Neural progenitor cell (in vitro differentiated cells): ENCODE results near the gene CDH12.
"Not testable (repeated sequence)": the region's sequence is repeated elsewhere in the genome, so short reads cannot be mapped to it uniquely, and the experiment has no call there.

Source experiments
- CTCF ChIP-seq: fragments of 200-600 bp; sonication (generic); IDR thresholded peaks from 2 replicates; pipeline ENCODE4 v1.5.1; 2017; ENCODE audit warnings: antibody characterized with exemption, mild to moderate bottlenecking
- EZH2phosphoT487 ChIP-seq: fragments of 200-600 bp; sonication (generic); IDR thresholded peaks from 2 replicates; pipeline ENCODE4 v1.6.1; 2017; ENCODE audit warnings: antibody characterized with exemption

DNA sequence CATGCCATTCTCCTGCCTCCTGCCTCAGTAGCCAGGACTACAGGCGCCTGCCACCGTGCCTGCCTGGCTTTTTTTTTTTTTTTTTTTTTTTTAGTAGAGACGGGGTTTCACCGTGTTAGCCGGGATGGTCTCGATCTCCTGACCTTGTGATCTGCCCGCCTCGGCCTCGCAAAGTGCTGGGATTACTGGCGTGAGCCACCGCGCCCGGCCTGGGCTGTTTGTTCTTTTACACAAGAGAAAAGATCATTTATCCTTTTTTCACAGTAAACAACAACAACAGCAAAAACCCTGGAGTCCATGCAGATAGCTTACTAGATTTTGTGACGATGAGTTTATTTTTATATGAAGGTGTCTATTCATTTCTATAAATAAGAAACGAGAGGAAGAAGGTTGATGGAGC lies 538.1 kb downstream of the CDH12 start:
- TF ChIP-seq CTCF, EZH2phosphoT487: not testable (repeated sequence)
